Tongue (tissue), 1 donor: Measurements from ENCODE around the gene SRRM3. TPM values are rescaled to one million over a fixed set of nuclear protein-coding genes. Genes with fewer than 3 reads are reported as not detected.

Experiments used
- total RNA-seq: library from RNA; depleted of rRNA; stranded (reverse); fragments of >200 nt; gene quantifications from one replicate; pipeline ENCODE4 v1.2.3, GENCODE V29; 2014

The SRRM3 gene
- total RNA-seq, 1 donor from 2014 or later = 0.62 TPM

Other genes with a start within 250 kb of the SRRM3 start
- gene TMEM120A, start 207.3 kb upstream of the SRRM3 start, total RNA-seq = 20.0 TPM
- gene STYXL1, start 153.9 kb upstream of the SRRM3 start, total RNA-seq = 17.6 TPM
- 78.9 TPM for gene MDH2, start 153.8 kb upstream of the SRRM3 start, total RNA-seq
- gene HSPB1, start 100.8 kb downstream of the SRRM3 start, total RNA-seq = 326 TPM
- 142 TPM for gene YWHAG, start 157.1 kb downstream of the SRRM3 start, total RNA-seq
- 0.41 TPM for gene SSC4D, start 207.8 kb downstream of the SRRM3 start, total RNA-seq
- 2.1 TPM for gene ZP3, start 223.1 kb downstream of the SRRM3 start, total RNA-seq